Left colon (tissue), 2 donors: ENCODE data around the gene CLRN1. TPM values are rescaled to one million over a fixed set of nuclear protein-coding genes. Genes with fewer than 3 reads are reported as not detected.

Experiments
- ATAC-seq: fragments of 200-7000 bp; cut with Tn5 transposase; one replicate; pipeline ENCODE4 v1.9.1; 2020; ENCODE audit warnings: mild to moderate bottlenecking, moderate library complexity
- DNase-seq, 2 donors: peaks; one replicate each; pipeline ENCODE4 v3.0.0-alpha.2; 2020
- intact Hi-C, 2 donors: fragments of 100-400 bp; cut with DNase I in 1 of 2; cut with micrococcal nuclease in 1 of 2; formaldehyde crosslinking; loops; one replicate each; pipeline versions ENCODE4 v1.11.2 to v1.14.0; 2022; cut with DNase I, micrococcal nuclease
- total RNA-seq, 2 donors: library from RNA; stranded (reverse); fragmentation: NEBNext Ultra II Directional; extraction: Animal tissue kit (Norgen Biotek cat#: 25700); gene quantifications; one replicate each; pipeline ENCODE4 v1.2.1, GENCODE V29; 2021
- donor health status: DM: no; HTN: no; CAD: no.
- donor health status: DM: yes; HTN: yes; CAD: no.

CLRN1 gene
- total RNA-seq, 2 donors from 2014 or later = not detected

DNA sequence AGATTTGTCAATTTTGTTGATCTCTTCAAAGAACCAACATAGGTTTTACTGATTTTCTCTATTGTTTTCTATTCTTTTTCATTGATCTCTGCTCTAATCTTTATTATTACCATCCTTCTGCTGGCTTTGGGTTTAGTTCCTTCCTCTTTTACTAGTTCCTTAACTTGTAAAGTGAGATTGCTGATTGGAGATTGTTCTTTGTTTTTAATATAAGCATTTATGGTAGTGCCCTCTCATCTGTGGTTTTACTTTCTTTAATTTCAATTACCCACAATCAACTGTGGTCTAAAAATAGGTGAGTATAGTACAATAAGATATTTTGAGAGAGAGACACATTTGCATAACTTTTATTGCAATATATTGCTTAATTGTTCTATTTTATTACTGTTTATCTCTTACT lies 13.2 kb upstream of the CLRN1 start:
- intact Hi-C loops = no loop called here
- DNase-seq (no peak), ATAC-seq (no peak)

DNA sequence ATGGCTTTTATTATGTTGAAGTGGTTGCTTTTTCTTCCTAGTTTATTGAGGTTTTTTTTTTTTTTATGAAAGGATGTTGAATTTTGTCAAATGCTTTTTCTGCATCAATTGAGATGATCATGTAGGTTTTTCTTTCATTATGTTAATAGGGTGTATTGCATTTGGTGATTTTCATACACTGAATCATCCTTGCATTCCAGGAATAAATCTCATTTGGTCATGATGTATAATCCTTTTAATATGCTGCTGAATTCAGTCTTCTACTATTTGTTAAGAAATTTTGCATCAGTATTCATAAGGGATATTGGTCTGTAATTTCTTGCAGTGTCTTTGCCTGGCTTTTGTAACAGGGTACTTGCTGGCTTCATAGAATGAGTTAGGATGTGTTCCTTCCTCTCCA lies 11.5 kb upstream of the CLRN1 start:
- ATAC-seq = no peak
- no peak for DNase-seq
- intact Hi-C loops = no loop called here

DNA sequence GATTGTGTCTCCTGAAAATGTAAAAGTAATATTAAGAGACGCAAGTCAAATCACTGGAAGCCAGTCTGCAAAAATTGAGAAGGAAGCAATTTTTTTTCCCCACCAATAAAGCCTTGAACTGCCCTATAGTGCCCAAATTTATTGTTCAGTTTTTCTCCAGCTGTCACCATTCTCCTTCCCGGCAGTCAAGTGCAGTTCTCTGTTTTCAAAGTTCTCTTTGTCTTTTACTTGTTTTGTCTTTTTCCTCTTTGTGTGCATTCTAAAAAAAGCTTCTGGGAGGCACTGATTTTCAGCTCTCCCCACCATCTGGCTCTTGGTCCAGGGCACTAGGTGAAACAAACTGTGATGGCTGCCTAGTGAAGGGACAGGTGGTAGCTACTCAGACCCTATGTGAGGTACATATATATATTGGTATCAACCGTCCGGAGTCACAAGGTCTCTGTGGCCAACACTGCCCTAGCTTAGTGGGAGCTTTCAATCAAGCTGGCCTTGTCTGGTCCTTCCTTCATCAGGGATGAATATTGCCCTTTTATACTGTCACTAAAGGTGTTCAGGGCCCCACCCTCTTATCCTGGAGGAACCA lies 6.1 kb upstream of the CLRN1 start:
- intact Hi-C loops = no loop called here
- no peak for ATAC-seq

DNA sequence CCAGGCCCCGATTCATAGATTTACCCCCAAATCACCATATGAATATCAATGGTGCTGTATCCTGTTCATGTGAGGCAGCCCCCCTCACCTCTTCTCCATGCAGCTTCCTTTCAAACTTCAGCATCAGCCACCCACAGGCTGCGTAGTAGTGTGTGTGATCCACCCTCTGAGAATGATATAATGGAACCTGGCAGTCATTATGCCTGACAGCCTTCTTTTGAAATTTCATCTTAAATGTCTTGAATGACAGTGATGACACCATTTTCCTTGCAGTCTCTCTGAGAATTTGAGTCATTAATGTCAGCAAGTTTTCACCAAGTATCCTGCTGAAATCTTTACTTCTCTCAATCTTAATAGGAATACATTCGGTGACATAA lies 3.5 kb upstream of the CLRN1 start:
- no peak for ATAC-seq
- intact Hi-C loops = no loop called here
- DNase-seq = no peak

More for the DNA sequence above, 6.1 kb upstream of the CLRN1 start:
- no peak for DNase-seq

DNA sequence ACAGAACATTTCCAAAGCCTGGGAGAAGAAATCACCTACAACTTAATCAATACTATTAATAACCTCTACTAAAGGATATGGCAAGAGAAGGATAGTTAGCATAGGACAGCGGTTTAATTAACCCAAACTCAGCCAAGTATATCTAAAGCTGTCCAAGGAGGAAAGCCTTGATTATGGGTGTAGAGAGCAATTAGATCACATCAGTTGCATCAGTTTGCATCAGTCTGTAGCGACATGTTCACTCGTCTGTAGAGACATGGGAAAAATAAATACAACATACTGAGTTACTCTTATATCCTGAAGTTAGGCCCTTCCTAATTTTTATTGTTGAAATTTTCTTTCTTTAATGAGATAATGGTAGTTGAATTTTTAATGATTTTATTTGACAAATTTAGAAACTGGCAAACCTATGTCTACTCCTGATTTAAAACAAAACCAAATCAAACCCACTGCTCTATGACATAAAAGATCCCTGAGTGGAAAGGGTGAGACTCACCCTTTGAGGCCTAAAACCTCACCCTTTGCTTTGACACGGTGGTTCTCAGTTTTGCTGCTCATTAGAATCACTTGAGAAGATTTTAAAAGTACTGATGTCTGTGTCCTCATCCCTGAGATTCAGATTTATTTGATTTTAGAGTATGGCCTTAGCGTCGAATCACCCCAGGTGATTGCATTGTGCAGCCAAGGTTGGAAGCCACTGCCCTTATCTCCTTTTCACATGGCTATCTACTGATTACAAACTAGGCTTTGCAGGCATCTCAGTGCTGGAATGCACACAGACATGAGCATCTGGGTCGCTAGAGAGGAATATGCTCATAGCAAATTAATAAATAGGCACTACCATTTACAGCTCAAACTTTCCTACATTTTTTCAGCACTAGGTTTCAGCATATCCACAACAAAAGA lies 2.8 kb upstream of the CLRN1 start:
- DNase-seq (no peak), ATAC-seq (no peak)
- intact Hi-C loops = no loop called here

DNA sequence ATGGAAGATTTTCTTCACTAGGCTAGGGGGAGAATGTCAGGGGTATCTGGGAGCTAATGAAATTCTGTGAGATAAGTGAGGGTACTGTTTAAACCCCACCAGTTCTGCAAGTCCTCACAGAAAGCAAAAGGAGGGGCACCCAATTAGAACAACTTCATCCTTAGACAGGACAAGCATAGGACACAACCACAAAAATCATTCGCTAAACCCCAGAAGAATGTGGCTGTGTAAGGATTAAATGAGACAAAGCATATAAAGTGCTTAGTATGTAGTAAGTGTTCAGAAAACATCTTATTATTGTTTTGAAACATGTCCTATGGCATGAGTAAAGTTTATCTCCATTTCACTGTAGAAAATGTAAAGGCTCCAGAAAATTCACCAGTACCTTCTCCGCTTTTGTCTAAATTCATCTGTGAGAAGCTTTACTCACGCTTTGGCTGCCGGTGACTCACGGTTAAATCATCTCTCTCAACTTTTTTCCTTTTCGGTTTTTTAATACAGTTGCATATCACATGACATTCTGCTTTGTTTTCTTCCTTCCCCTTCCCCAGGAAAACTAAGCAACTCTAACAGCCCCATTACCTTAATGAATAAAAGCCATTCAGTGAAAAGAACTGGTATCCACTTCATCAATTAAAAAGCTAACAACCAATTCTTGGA lies 1.7 kb downstream of the CLRN1 start:
- intact Hi-C loops = no loop called here
- ATAC-seq (no peak), DNase-seq (no peak)

DNA sequence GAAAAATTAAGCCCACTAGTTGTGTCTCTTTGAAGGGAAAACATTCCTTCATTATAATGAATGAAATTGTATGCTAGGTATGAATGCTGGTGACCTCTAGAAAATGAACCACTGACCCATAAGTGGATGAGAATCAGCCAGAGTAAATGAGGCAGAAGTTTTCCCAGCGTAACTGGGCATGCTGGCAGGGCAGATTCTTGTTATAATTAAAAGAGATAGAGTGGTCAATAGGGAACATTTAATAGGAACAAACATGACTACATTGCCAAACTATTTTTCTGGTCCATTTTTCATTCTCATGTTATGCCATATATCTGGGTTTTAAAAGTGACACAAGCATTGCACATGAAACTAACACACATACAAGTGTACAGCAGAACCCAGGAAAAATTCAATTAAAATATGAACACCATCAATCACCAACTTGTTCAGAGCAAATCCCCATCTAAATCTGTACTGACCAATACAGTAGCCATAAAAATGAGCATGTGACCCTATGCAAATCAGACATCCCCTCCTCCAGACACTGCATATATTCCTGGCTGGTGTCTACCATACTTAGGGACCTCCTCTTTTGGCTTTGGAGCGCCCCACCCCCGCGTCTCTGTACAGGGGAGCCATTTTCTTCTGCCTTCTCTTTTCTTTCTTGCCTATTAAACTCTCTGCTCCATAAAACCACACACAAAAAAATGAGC lies 4.0 kb downstream of the CLRN1 start:
- DNase-seq (no peak), ATAC-seq (no peak)
- intact Hi-C loops = no loop called here

DNA sequence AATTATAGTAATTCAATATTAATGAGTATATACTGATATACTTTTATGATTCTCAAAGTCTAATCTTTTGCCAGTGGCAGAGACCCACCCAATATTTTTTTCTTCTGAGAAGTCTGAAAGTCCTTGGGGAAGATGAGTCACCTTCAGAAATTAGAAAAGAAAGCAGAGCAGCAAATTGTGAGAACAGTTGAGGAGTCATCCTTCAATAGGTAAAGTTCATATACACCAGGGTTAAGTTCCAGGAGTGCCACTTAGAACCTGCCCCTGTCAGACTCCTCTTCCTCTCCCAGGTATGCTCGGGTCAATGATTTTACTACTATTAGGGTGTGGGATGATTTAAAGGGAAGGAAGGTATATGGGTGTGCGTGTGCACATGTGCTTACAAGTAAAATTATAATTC lies 7.1 kb downstream of the CLRN1 start:
- intact Hi-C loops = no loop called here
- ATAC-seq (no peak), DNase-seq (no peak)

DNA sequence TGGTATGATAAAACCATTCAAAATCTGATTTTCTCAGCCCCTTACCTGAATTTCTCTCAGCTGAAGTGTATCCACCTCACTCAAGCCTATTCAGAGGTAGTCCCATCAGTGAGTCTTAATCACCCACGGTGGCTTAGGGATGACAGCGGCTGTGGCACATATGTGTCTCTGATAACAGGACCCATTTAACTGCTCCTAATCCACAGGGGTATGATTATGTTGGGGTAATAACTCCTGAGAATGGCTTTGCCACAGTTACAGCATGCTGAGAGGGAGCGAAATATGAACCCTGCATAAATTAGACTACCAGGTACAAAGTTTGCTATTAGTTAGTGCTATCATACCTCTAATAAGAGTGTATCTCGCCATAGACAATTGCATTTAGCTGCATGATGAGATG lies 10.6 kb downstream of the CLRN1 start:
- no peak for DNase-seq
- ATAC-seq = no peak
- intact Hi-C loops = no loop called here

DNA sequence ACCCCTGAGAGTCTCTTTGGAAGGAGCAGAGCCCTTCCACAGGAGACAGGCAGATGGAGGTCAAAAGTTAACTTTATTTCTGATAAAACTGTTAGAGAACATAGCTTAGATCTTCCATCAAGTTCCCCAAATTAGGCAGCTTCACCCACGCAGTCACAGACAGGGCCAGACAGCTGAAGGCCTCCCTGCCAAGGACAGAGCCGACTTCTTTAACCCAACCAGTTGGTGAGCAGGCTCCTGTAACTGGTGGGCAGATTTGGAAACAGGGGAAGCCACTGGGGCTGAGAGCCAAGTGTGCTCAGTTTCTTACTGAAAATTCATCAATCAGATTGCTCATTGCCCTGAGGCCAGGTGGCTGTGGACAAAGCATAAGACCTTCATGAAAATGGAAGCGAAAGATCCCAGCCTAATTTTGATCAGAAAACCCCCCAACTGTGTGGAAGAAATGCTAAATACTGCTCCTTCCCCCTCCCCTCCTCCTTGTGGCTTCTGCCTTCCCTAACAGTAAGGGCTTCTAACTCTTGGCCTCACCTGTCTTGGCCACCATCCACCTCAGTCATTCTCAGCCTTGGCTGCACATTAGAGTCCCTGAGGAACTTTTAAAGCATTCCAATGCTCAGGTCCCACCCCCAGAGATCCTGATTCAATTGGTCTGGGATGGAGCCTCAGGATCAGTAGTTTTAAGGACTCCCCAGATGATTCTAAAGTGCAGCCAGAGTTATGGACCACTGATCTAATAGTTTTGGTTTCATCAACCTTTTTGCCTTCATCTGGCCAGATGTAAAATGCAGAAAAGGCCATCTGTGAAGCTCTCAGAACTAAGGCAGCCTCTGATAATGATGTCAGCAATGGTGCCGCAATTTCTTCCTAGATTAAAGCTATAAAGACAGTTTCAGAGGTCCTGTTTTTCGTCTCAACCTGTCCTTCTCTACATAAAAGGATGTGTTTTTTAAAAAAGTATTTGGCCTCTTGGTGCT lies 11.5 kb downstream of the CLRN1 start:
- intact Hi-C loops = no loop called here
- ATAC-seq (no peak), DNase-seq (no peak)

GRCh38 chr3:150958683-150959082 lies 13.8 kb downstream of the CLRN1 start:
- DNase-seq (no peak), ATAC-seq (no peak)
- intact Hi-C loops = no loop called here

GRCh38 chr3:150956376-150956775 lies 16.2 kb downstream of the CLRN1 start:
- intact Hi-C loops = no loop called here
- ATAC-seq (no peak), DNase-seq (no peak)

DNA sequence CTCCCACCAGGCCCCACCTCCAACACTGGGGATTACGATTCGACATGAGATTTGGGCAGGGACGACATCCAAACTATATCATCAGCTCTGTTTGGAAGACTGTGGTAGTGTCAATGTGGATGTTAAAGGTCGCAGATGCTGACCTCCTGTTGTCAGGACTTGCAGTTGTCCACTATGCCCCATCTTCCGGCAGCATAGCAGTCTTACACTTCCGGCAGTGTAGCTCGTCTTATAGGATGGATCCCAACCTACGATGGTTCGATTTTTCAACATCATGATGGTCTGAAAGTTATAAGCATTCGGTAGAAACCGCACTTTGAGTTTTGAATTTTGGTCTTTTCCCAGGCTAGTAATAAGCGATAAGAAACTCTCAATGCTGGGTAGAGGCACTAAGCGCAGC lies 20.6 kb downstream of the CLRN1 start:
- ATAC-seq (no peak), DNase-seq (no peak)
- intact Hi-C loops = no loop called here

- ATAC-seq = no peak
- intact Hi-C loops = no loop called here
- DNase-seq = no peak
Measured at GRCh38 chr3:150945226-150946032, 27.1 kb downstream of the CLRN1 start.

GRCh38 chr3:150942221-150942620 lies 30.3 kb downstream of the CLRN1 start:
- no peak for DNase-seq
- intact Hi-C loops = no loop called here

GRCh38 chr3:150936693-150937092 lies 35.8 kb downstream of the CLRN1 start:
- ATAC-seq (no peak), DNase-seq (no peak)
- intact Hi-C loops = no loop called here

More at GRCh38 chr3:150942221-150942620, 30.3 kb downstream of the CLRN1 start:
- no peak for ATAC-seq

DNA sequence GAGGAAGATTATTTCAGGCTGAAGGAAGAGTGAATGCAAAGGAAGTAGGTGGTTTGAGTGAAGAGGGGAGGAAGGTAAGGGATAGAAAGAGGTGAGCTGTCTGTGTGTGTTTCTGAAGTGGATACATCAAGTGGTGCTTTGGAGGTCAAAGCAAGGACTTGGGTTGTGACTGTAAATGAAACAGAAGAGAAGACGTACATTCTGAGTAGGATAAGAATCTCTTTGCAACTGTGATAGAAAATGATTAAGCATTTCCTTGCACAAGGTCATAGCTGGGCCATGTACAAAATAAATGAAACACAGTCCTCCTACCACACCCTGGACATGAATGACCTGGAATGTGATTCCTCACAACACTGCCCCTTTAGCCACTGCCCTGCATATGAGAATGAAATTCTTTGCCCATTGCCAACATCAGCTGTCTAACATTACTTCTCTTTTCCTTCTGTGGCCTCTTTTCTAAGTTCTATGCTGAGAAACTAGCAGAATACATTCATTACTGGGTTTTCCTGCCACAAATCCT lies 39.0 kb downstream of the CLRN1 start:
- ATAC-seq = no peak
- DNase-seq = no peak
- intact Hi-C loops = no loop called here
